Stimulated activated naive CD4-positive, alpha-beta T cell (primary cell): ENCODE data around the gene FARSB.

Experiments
- DNase-seq, 6 experiments: peaks; one replicate each; lab custom pipeline; 2025; lab: John Stamatoyannopoulos, UW

Gene FARSB

GRCh38 chr2:222663479-222663878 is 7.6 kb upstream of the FARSB start:
- DNase-seq: no peak

GRCh38 chr2:222656526-222657446 is 894 bp upstream of the FARSB start:
- DNase-seq: no peak

- no peak for DNase-seq
Observed at GRCh38 chr2:222653280-222653679, 2.6 kb downstream of the FARSB start.

- no peak for DNase-seq
Observed at GRCh38 chr2:222652491-222653255, 3.2 kb downstream of the FARSB start.

GRCh38 chr2:222651718-222652418 is 4.0 kb downstream of the FARSB start:
- no peak for DNase-seq

GRCh38 chr2:222649801-222650200 is 6.1 kb downstream of the FARSB start:
- DNase-seq: no peak

- DNase-seq: no peak
Observed at GRCh38 chr2:222646008-222646407, 9.9 kb downstream of the FARSB start.

- DNase-seq: no peak
Observed at GRCh38 chr2:222643134-222643533, 12.8 kb downstream of the FARSB start.

GRCh38 chr2:222641336-222641735 is 14.6 kb downstream of the FARSB start:
- DNase-seq: no peak

- DNase-seq: no peak
Observed at GRCh38 chr2:222637067-222637466, 18.8 kb downstream of the FARSB start.

GRCh38 chr2:222635295-222635694 is 20.6 kb downstream of the FARSB start:
- no peak for DNase-seq

GRCh38 chr2:222627764-222628163 is 28.1 kb downstream of the FARSB start:
- no peak for DNase-seq

- no peak for DNase-seq
Observed at GRCh38 chr2:222623756-222624309, 32.1 kb downstream of the FARSB start.

GRCh38 chr2:222622910-222623309 is 33.0 kb downstream of the FARSB start:
- no peak for DNase-seq

- no peak for DNase-seq
Observed at GRCh38 chr2:222621893-222622292, 34.0 kb downstream of the FARSB start.

GRCh38 chr2:222615320-222615719 is 40.6 kb downstream of the FARSB start:
- no peak for DNase-seq

- DNase-seq: no peak
Observed at GRCh38 chr2:222613715-222614331, 42.1 kb downstream of the FARSB start.

- DNase-seq: no peak
Observed at GRCh38 chr2:222611684-222612083, 44.2 kb downstream of the FARSB start.

- DNase-seq: no peak
Observed at GRCh38 chr2:222610746-222611145, 45.1 kb downstream of the FARSB start.

GRCh38 chr2:222609381-222609780 is 46.5 kb downstream of the FARSB start:
- DNase-seq: no peak

- no peak for DNase-seq
Observed at GRCh38 chr2:222608081-222608480, 47.8 kb downstream of the FARSB start.

GRCh38 chr2:222606306-222606705 is 49.6 kb downstream of the FARSB start:
- no peak for DNase-seq
